ENCODE results near the gene PIGT.

Gene PIGT

DNA sequence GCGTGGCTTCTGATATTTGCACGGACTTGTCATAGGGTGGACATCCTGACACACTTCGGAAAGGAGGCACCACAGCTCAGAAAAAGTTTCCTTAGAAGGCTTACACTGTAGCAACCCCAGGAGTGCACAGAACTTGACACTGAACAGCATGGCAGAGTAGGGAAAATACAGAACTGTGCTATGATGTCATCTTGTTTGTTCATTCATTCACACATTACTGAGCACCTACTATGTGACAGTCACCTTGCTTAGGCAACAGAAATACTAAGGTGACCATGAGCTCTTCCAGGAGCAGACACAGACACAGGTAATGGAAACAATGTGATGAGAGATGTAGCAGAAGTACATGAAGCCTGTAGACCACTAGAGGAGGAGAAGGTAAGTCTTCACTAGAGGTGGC, 2.5 kb upstream of the PIGT start:
- Histone ChIP-seq H3K27me3 (no peaks in the 10 kb centered on the region), H3K27ac (no peak overlapping the region), H3K9me3 (no peaks in the 10 kb centered on the region), H3K4me1 (peaks cover 0 to 57% (median 36%) of the 10 kb centered on the region in 4 donors), H3K4me3 (no peak overlapping the region), H3K36me3 (peaks cover 30 to 42% (median 41%) of the 10 kb centered on the region in 3 donors)
- intact Hi-C loops (cut with DNase I; ENCODE audit: low total_unique reads) = no loop called here
- TF ChIP-seq, protein P1, sequence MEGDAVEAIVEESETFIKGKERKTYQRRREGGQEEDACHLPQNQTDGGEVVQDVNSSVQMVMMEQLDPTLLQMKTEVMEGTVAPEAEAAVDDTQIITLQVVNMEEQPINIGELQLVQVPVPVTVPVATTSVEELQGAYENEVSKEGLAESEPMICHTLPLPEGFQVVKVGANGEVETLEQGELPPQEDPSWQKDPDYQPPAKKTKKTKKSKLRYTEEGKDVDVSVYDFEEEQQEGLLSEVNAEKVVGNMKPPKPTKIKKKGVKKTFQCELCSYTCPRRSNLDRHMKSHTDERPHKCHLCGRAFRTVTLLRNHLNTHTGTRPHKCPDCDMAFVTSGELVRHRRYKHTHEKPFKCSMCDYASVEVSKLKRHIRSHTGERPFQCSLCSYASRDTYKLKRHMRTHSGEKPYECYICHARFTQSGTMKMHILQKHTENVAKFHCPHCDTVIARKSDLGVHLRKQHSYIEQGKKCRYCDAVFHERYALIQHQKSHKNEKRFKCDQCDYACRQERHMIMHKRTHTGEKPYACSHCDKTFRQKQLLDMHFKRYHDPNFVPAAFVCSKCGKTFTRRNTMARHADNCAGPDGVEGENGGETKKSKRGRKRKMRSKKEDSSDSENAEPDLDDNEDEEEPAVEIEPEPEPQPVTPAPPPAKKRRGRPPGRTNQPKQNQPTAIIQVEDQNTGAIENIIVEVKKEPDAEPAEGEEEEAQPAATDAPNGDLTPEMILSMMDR (IDR thresholded peaks at IDR 0.05) = no peak
- no peak for DNase-seq

DNA sequence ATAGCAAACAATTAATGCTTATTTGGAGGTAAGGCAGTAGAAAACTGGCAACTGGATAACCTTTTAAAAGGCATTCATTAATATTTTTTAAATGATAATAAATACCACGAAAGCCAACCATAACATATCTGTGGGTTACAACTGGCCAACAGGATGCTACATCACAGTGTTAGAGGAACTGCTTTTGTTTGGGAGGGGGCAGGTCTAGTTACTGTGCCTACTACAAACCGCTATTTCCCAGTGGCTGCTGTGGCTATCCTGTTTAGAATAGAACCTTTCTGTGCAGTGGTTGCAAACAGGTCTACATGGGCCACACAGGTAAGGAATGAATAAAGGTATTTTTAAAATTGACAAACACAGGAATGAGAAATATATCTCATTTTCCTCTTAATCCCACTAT, 976 bp downstream of the PIGT start:
- intact Hi-C loops (cut with DNase I; ENCODE audit: low total_unique reads) = no loop called here
- peaks cover 20 to 48% (median 37%) of the 10 kb centered on the region in 3 donors for H3K36me3 ChIP-seq
- TF ChIP-seq, protein P1 (IDR thresholded peaks at IDR 0.05) = no peak
- H3K27ac ChIP-seq = peak overlapping the region in 1 of 2 donors; percentile 77
- no peaks in the 10 kb centered on the region for H3K9me3 ChIP-seq
- H3K4me1 ChIP-seq = peaks cover 0 to 35% (median 28%) of the 10 kb centered on the region in 4 donors
- DNase-seq = no peak
- no peaks in the 10 kb centered on the region for H3K27me3 ChIP-seq
- peak overlapping the region; percentile 69 to 96 for H3K4me3 ChIP-seq

DNA sequence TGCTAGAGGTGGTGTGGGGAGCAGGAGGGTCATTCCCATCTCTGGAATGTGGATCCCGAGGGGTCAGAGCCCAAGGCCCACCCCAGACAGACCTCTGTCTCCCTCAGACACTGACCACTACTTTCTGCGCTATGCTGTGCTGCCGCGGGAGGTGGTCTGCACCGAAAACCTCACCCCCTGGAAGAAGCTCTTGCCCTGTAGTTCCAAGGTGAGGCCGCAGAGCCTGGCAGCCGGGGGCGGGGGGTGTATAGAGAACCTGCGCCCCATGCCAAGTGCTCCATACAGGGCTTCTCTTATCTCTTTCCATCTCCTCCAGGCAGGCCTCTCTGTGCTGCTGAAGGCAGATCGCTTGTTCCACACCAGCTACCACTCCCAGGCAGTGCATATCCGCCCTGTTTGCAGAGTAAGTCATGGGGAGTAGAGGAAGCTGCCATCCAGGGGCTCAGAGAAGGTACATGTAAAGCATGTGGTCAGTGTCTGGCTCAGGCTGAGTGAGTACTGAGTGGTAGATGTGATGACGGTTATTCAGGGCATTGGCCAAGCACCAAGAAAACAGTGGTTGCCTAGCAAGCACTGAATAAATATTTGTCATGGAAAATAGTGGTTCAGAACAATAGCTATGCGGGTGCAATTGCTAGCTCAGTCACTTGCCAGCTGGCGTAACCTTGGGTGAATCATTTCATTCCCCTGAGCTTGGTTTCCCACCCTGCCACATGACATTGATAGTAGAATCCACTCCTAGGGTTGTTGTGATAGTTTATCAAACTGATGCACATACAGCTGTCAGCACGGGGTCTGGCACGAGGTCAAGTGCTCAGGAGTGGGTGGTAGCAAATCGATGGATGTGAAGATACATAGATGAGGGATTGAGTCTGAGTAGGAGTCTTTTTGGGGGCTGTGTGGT, 3.5 kb downstream of the PIGT start:
- peaks cover 0 to 35% (median 28%) of the 10 kb centered on the region in 4 donors for H3K4me1 ChIP-seq
- TF ChIP-seq, protein P1 (IDR thresholded peaks at IDR 0.05) = no peak
- no peaks in the 10 kb centered on the region for H3K9me3 ChIP-seq
- H3K36me3 ChIP-seq = peaks cover 42 to 63% (median 52%) of the 10 kb centered on the region in 3 donors
- H3K4me3 ChIP-seq = no peak overlapping the region
- DNase-seq = peak; percentile 82
- H3K27ac ChIP-seq = peak overlapping the region; percentile 50 to 63
- no peaks in the 10 kb centered on the region for H3K27me3 ChIP-seq
- intact Hi-C loops (cut with DNase I; ENCODE audit: low total_unique reads) = no loop called here

DNA sequence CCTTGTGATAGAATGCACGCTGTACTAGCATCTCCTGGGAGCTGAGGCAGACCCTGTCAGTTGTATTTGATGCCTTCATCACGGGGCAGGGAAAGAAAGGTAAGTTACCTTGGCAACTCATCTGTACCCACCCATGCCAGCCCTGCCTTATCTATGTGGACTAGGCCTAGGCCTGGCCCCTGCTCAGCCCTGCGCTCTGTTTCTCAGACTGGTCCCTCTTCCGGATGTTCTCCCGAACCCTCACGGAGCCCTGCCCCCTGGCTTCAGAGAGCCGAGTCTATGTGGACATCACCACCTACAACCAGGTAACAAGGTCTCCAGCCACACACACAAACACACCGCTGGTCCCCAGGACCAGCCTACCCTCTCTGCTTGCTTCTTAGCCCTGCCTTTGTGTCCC, 4.2 kb downstream of the PIGT start:
- Histone ChIP-seq H3K9me3 (no peaks in the 10 kb centered on the region), H3K4me3 (no peak overlapping the region), H3K27ac (peak overlapping the region; percentile 50 to 63), H3K4me1 (peaks cover 0 to 33% (median 28%) of the 10 kb centered on the region in 4 donors), H3K27me3 (no peaks in the 10 kb centered on the region), H3K36me3 (peaks cover 47 to 70% (median 58%) of the 10 kb centered on the region in 3 donors)
- intact Hi-C loops (cut with DNase I; ENCODE audit: low total_unique reads) = no loop called here
- no peak for DNase-seq
- TF ChIP-seq, protein P1 (IDR thresholded peaks at IDR 0.05) = no peak

DNA sequence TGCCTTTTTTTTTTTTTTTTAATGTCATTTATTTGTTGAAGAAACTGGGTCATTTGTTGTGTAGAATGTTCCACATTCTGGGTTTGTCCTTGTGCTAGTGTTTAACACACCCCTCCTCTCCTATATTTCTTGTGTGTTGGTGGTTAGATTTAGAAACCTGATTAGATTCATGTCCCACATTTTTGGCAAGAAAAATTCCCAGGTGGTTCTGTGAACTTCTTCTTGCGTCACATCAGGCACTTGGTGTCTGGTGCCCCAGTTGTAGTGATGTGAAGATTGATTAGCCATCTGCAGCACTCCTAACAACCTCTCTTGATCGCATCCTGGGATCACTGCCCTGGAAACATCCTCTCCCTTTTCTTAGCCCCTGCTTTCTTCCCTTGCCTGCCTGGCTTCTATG, 7.8 kb downstream of the PIGT start:
- Histone ChIP-seq H3K4me3 (no peak overlapping the region), H3K4me1 (peaks cover 0 to 15% (median 10%) of the 10 kb centered on the region in 4 donors), H3K27me3 (no peaks in the 10 kb centered on the region), H3K36me3 (peaks cover 54 to 89% (median 67%) of the 10 kb centered on the region in 3 donors), H3K27ac (no peak overlapping the region), H3K9me3 (no peaks in the 10 kb centered on the region)
- no peak for DNase-seq
- intact Hi-C loops (cut with DNase I; ENCODE audit: low total_unique reads) = no loop called here
- TF ChIP-seq, protein P1 (IDR thresholded peaks at IDR 0.05) = no peak

All from tibial artery (tissue), 4 donors.